Measurements from ENCODE around the gene TMEM53. TPM values are rescaled to one million over a fixed set of nuclear protein-coding genes. Genes with fewer than 3 reads are reported as not detected.

The TMEM53 gene
- total and polyA plus RNA-seq, 2 experiments from 2014 or later = 15.2 to 43.0 TPM

DNA sequence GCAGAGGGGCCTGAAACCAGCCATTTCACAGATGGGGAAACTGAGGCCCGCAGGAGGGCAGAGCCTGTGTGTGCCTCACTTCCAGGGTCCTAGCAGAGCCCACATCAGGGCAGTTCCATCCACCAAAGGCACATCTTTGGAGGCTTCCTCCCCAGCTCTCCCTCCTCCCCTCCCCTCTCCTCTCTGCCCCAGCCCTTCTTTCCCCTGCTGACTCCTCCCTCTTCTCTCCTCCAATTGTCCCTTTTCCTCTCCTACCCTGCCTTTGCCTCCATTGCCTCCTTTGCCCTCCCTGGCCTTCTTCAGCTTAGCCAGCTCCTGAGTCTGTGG, 56.6 kb downstream of the TMEM53 start:
- Histone ChIP-seq H3K4me1 (ENCODE audit: low read depth) (peaks cover 10% of the 10 kb centered on the region), H3K27me3 (no peaks in the 10 kb centered on the region), H3K27ac (no peak overlapping the region), H3K9me3 (ENCODE audit: low read depth) (no peaks in the 10 kb centered on the region), H3K36me3 (no peaks in the 10 kb centered on the region), H3K4me3 (peak overlapping the region; percentile 13)
- DNase-seq (ENCODE audit: low read depth in 1 of 2, low spot score in 1 of 2) = no peak
- TF ChIP-seq, protein P1, sequence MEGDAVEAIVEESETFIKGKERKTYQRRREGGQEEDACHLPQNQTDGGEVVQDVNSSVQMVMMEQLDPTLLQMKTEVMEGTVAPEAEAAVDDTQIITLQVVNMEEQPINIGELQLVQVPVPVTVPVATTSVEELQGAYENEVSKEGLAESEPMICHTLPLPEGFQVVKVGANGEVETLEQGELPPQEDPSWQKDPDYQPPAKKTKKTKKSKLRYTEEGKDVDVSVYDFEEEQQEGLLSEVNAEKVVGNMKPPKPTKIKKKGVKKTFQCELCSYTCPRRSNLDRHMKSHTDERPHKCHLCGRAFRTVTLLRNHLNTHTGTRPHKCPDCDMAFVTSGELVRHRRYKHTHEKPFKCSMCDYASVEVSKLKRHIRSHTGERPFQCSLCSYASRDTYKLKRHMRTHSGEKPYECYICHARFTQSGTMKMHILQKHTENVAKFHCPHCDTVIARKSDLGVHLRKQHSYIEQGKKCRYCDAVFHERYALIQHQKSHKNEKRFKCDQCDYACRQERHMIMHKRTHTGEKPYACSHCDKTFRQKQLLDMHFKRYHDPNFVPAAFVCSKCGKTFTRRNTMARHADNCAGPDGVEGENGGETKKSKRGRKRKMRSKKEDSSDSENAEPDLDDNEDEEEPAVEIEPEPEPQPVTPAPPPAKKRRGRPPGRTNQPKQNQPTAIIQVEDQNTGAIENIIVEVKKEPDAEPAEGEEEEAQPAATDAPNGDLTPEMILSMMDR (IDR thresholded peaks at IDR 0.05; ENCODE audit: low read depth, low read length) = no peak

DNA sequence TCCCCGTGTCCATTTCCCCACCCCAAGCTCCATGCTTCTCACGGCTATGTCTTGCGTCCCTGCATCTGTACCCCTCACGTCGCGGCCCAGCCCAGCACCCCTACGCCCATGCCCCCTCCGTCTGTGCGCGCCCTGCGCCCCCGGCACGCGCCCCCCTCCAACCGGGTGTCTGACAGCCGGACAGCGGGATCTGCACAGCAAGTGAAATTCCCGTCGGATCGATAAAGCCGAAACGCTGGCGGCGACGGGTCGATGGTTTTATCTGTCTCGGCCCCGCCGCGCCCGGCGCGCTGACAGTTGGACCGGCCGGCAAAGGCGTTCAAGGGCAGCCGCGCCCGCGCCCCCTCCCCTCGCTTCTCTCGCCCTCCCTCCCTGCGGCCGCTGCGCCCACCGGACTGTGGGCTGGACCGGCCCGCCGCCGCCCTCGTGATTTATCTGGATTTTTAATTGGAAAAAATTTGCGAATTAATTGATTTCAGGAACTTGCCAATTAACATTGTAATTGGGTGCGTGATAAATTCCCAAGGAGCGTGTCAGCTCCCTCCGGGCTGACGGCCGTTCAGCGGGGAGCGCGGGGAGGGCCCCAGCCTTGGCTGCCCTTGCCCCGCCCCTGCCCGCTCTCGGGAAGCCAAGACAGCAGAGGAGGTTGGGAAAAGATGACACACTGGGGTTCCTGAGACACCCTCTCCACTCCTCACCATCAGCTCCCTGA, 57.1 kb downstream of the TMEM53 start:
- Histone ChIP-seq H3K27me3 (no peaks in the 10 kb centered on the region), H3K4me3 (peak overlapping the region; percentile 13), H3K4me1 (ENCODE audit: low read depth) (peaks cover 10% of the 10 kb centered on the region), H3K9me3 (ENCODE audit: low read depth) (no peaks in the 10 kb centered on the region), H3K36me3 (no peaks in the 10 kb centered on the region), H3K27ac (no peak overlapping the region)
- TF ChIP-seq, protein P1 (IDR thresholded peaks at IDR 0.05; ENCODE audit: low read depth, low read length) = no peak
- peak; percentile 23 to 68 for DNase-seq (ENCODE audit: low read depth in 1 of 2, low spot score in 1 of 2)

- Histone ChIP-seq H3K27me3 (no peaks in the 10 kb centered on the region), H3K36me3 (no peaks in the 10 kb centered on the region), H3K4me3 (peak overlapping the region; percentile 13), H3K27ac (no peak overlapping the region), H3K4me1 (ENCODE audit: low read depth) (peaks cover 10% of the 10 kb centered on the region), H3K9me3 (ENCODE audit: low read depth) (no peaks in the 10 kb centered on the region)
- TF ChIP-seq, protein P1 (IDR thresholded peaks at IDR 0.05; ENCODE audit: low read depth, low read length) = no peak
- DNase-seq (ENCODE audit: low read depth in 1 of 2, low spot score in 1 of 2) = no peak
Observed at GRCh38 chr1:44616284-44616990, 57.8 kb downstream of the TMEM53 start.

DNA sequence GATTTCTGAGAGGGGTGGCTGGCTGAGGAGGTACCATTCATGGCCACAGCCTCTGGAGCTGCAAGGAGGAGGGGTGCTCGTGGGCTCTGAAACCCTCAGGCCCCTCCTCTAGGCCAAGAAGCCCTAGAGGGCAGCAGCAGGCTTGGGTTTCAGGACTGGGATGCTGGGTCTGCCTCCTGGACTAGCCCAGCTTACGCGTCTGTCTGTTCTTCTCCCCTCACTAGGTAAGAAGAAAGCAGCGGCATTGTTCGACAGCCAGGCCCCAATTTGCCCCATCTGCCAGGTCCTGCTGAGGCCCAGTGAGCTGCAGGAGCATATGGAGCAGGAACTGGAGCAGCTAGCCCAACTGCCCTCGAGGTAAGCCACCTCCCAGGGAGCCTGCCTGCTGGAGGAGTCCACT, 60.3 kb downstream of the TMEM53 start:
- H3K27me3 ChIP-seq = no peaks in the 10 kb centered on the region

GRCh38 chr1:44611866-44612265, 62.4 kb downstream of the TMEM53 start:
- no peaks in the 10 kb centered on the region for H3K36me3 ChIP-seq
- H3K9me3 ChIP-seq (ENCODE audit: low read depth) = no peaks in the 10 kb centered on the region
- TF ChIP-seq, protein P1 (IDR thresholded peaks at IDR 0.05; ENCODE audit: low read depth, low read length) = no peak
- peaks cover 14% of the 10 kb centered on the region for H3K4me1 ChIP-seq (ENCODE audit: low read depth)
- no peaks in the 10 kb centered on the region for H3K27me3 ChIP-seq
- no peak for DNase-seq (ENCODE audit: low read depth in 1 of 2, low spot score in 1 of 2)
- no peak overlapping the region for H3K4me3 ChIP-seq
- H3K27ac ChIP-seq = no peak overlapping the region

More for the DNA sequence above, 60.3 kb downstream of the TMEM53 start:
- Histone ChIP-seq H3K4me3 (no peak overlapping the region), H3K9me3 (ENCODE audit: low read depth) (no peaks in the 10 kb centered on the region), H3K27ac (peak overlapping the region; percentile 50), H3K36me3 (no peaks in the 10 kb centered on the region), H3K4me1 (ENCODE audit: low read depth) (peaks cover 14% of the 10 kb centered on the region)
- DNase-seq (ENCODE audit: low read depth in 1 of 2, low spot score in 1 of 2) = peak in 1 of 2 donors; percentile 30
- TF ChIP-seq, protein P1 (IDR thresholded peaks at IDR 0.05; ENCODE audit: low read depth, low read length) = no peak
